ENCODE measurements around the gene EXOC6B. TPM values are rescaled to one million over a fixed set of nuclear protein-coding genes. Genes with fewer than 3 reads are reported as not detected.

The EXOC6B gene
- total RNA-seq, 1 donor = 40.2 TPM

- no peak overlapping the region for H3K4me3 ChIP-seq (ENCODE audit: low read depth, low read length)
- DNase-seq (ENCODE audit: low read depth) = no peak
- no peak for TF ChIP-seq CTCF (IDR thresholded peaks at IDR 0.05; ENCODE audit: insufficient read depth, low read depth, low read length)
Measured at GRCh38 chr2:72165792-72166191, 660.0 kb downstream of the EXOC6B start.

- no peak for DNase-seq (ENCODE audit: low read depth)
- no peak overlapping the region for H3K4me3 ChIP-seq (ENCODE audit: low read depth, low read length)
- TF ChIP-seq CTCF (IDR thresholded peaks at IDR 0.05; ENCODE audit: insufficient read depth, low read depth, low read length) = no peak
Measured at GRCh38 chr2:72162574-72162973, 663.3 kb downstream of the EXOC6B start.

GRCh38 chr2:72159211-72159993, 666.4 kb downstream of the EXOC6B start:
- DNase-seq (ENCODE audit: low read depth) = no peak

GRCh38 chr2:72157871-72158771, 667.7 kb downstream of the EXOC6B start:
- no peak for TF ChIP-seq CTCF (IDR thresholded peaks at IDR 0.05; ENCODE audit: insufficient read depth, low read depth, low read length)
- H3K4me3 ChIP-seq (ENCODE audit: low read depth, low read length) = no peak overlapping the region
- no peak for DNase-seq (ENCODE audit: low read depth)

More at GRCh38 chr2:72159211-72159993, 666.4 kb downstream of the EXOC6B start:
- no peak for TF ChIP-seq CTCF (IDR thresholded peaks at IDR 0.05; ENCODE audit: insufficient read depth, low read depth, low read length)
- H3K4me3 ChIP-seq (ENCODE audit: low read depth, low read length) = no peak overlapping the region

- no peak overlapping the region for H3K4me3 ChIP-seq (ENCODE audit: low read depth, low read length)
- DNase-seq (ENCODE audit: low read depth) = no peak
- TF ChIP-seq CTCF (IDR thresholded peaks at IDR 0.05; ENCODE audit: insufficient read depth, low read depth, low read length) = no peak
Measured at GRCh38 chr2:72156872-72157271, 669.0 kb downstream of the EXOC6B start.

GRCh38 chr2:72155737-72156136, 670.1 kb downstream of the EXOC6B start:
- TF ChIP-seq CTCF (IDR thresholded peaks at IDR 0.05; ENCODE audit: insufficient read depth, low read depth, low read length) = no peak
- no peak for DNase-seq (ENCODE audit: low read depth)
- H3K4me3 ChIP-seq (ENCODE audit: low read depth, low read length) = no peak overlapping the region
